Cerebellar nuclear complex (tissue), 1 donor: Measurements from ENCODE around the gene BIRC6.
"Not testable (repeated sequence)": the region's sequence is repeated elsewhere in the genome, so short reads cannot be mapped to it uniquely, and the experiment has no call there.

Experiments used
- DNase-seq, 2 experiments: peaks; one replicate each; lab custom pipeline; 2025; lab: John Stamatoyannopoulos, UW

BIRC6 gene

DNA sequence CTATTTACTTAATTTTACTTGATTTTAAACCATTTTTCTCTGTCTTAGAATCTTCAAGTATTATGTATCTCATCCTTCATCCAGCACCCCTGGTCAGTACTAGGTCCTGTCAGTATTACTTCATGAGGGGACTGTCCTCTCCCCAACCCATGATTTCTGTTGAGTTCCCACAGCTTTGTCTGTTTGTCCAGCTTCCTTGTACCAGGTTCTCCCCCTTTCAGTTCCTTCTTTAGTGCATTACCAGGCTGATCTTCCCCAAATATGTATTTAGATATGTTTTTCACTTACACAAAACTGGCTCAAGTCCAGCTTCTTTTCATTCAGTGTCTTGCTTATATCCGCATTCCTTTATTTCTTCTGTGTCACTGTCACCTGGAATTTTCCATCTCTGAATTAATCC is 257.3 kb downstream of the BIRC6 start:
- no peak for DNase-seq

DNA sequence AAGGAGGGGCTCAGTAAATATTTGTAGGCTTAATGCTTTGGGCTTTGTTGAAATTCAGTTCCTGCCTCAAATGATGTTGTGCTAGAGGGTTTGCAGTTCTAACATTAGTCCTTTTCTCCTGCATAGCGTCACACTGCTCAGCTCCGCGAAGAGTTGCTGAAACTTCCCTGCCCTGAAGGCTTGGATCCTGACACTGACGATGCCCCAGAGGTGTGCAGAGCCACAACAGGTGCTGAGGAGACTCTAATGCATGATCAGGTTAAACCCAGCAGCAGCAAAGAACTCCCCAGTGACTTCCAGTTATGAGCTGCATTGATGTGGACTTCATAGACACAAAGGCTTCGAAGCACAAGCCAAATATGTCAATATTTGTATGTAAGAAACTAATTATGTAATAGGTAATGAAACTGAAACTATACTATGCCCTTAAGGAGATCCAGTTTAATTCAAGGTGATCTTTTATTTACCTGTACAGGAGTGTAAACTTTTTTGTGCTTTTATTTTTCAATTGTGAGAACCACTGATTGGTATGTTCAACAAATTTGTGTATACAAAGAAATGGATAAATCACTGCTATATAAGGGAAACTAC is 260.9 kb downstream of the BIRC6 start:
- DNase-seq = no peak

DNA sequence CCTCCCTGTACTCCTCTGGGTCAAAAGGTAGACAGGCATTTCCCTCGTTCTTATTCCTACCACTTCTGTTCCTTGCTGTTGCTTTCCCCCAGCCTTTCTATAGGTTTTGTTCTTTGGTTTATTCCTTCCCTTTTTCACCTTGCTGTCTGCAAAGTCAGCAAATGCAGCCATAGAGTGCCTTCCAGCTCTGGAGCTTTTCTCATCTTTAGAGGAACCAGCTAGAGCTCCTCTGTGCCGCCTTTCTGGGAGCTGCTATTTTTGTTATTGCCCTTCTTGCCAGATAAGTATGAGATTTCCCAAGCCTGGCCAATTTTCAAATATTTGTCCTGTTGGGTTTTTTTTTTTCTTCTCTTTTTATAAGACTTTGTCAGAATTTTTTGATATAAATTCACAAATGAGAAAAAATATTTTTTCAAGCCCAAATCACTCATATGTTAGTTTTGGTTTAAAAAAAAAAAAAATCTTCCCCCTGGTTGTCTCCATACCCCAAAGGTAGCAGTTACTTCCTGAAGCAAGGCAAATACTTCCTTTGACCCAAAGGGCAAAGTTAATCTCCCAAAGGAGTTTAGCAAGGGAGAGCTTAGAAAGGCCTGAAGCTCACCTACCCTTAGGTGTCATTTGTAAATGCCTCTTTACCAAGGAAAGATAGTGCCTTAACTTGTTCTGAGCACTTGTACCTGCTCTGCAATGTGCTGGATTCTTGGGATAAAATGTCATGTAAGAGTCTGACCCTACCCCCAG is 265.9 kb downstream of the BIRC6 start:
- no peak for DNase-seq

DNA sequence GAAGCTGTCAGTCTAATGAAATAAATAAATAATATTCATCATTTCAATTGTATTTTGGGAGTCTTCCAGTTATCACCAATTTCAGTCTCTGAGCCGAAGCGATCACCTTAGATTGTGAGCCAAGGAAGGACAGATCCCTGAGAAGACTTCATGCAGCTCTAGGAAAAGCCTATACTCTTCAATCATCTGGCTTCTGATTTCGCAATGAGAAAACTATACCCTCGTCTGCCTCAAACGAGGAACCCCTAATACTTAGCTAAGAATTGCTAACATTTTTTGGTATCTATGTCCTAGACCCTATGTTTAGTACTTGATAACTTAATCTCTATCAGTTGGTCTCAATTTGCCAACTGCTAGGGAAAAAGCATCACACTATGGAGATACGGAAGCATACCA is 266.5 kb downstream of the BIRC6 start:
- no peak for DNase-seq

DNA sequence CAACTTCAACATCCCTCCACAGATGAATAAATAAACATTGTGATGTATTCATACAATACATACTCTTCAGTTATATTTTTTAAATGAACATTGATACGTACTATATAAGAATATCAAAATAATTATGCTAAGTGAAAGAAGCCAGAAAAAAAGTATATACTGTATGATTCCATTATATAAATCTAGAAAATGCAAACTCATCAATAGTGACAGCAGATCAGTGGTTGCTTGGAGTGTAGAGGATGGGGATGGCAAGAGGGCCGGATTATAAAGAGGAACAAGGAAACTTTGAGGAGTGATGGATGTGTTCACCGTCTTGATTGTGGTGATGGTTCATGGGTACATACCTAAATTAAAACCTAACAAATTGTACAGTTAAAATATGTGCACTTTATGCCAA is 268.0 kb downstream of the BIRC6 start:
- no peak for DNase-seq

DNA sequence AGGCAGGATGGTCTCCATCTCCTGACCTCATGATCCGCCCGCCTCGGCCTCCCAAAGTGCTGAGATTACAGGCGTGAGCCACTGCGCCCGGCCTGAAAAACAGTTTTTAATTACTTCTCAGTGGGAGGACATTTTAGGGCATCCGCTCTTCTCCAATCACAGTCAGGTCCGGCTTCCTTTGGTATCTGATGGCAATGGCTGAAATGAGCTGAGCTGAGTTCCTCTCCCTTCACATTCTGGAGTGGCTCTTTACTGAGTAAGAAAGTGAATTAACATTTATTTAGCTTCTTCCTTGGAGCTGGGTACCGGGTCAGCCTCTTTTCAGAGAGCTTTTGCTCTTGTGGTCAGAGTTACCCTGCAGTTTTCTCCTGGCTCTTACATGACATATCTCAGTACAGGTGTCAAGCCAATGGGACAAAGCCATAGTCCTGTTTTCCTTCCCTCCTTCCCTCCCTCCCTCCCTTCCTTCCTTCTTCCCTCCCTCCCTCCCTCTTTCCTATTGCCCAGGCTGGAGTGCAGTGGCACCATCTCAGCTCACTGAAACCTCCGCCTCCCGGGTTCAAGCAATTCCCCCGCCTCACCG is 269.9 kb downstream of the BIRC6 start:
- DNase-seq = no peak

DNA sequence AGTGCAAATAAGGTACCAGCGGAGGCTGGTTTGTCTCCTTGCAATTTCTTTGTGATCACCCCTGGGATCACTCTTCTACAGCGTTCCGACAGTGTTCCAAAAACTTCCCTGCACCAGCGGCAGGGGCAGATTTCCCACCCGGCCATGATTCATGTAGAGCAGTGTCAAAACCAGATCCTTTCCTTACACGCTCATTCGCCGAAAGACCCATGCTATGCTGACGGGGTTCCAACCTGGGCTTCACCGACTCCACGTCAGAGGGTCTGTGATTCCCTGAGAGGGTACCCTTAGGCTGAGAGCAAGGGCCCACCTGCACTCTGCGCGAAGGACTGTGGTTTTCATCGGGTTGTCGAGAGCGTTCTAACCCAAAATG is 270.6 kb downstream of the BIRC6 start:
- DNase-seq = no peak

DNA sequence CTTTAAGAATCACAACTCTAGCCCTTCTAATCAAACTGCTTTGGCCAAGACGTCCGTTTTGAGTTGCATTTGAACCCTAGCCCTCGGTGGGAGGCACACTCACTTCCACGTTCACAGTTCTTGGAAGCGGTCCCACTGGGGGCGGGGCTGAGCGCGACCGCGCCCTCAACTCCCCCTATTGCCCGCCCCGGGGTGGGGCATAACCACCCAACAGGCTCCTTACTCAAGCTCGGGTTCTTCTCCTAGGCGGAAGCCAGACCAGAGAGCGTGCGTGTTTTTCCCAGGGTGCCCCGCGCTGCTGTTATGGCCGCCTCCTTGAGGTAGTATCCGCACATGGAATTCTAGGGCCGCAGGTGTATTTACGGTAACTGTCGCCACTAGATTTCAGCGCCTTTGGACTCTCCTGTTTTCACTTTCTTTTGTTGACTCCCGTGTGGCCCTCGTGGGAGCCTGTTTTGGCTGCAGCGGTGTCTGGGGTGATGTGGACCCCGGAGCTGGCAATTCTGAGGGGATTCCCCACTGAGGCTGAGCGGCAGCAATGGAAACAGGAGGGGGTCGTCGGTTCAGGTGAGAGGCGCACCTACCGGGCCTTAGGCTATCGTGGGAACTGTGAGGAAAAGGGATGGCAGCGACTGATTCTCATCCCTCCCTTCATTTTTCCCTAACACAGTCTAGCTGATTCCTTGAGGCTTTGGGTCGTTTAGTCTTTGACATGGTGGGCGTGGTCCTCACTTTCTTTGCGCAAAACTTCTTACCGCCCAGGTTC is 271.2 kb downstream of the BIRC6 start, which contains the start of gene TTC27:
Gene TTC27, plus strand, starts transcription at position 237 of the 766 bp plus-strand sequence. Its CDS starts 243 bp downstream, at position 480.
- DNase-seq = peak; percentile 83 to 95

DNA sequence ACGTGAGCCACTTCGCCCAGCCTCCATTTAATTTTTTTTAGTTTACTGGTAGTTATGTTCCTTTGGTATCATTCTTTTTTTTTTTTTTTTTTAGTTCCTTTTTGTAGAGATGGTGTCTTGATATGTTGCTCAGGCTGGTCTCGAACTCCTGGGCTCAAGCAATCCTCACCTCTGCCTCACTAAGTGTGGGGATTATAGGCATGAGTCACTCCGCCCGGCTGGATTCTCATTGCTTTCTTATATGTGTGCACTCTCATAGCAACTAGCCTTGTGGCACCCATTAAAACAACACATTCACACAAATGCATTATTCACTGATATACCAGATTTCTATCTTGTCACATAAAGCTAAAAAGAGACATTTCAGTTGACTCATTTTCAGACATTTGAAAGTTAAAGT is 275.3 kb downstream of the BIRC6 start:
- no peak for DNase-seq

DNA sequence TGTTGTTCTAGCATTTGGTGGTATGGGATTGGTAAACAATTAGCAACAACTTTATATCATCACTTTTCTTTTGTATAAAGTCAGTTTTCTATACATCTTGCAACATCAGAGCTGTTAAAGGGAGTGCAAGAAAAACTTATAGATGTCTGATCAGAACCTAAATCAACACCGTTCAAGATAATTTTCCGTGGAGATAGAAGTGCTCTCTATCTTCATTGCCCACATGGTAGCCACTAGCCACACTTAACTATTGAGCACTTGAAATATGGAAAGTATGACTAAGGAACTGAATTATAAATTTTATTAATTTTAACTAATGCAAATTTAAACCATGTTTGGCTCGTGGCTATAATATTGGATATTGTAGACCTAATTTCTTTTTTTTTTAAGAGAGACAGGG is 276.2 kb downstream of the BIRC6 start:
- no peak for DNase-seq

DNA sequence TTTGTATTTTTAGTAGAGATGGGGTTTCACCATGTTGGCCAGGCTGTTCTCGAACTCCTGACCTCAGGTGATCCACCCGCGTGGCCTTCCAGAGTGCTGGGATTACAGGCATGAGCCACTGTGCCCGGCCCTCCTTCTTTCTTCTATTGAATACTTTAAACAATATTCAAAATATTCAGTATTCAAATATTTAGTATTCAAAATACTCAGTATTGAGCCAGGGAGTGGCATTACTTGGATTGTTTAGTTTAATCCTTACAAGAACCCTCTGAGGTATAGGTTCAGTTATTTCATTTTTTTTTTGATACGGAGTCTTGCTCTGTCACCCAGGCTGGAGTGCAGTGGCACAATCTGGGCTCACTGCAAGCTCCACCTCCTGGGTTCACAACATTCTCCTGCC is 281.7 kb downstream of the BIRC6 start:
- not testable (repeated sequence) for DNase-seq

DNA sequence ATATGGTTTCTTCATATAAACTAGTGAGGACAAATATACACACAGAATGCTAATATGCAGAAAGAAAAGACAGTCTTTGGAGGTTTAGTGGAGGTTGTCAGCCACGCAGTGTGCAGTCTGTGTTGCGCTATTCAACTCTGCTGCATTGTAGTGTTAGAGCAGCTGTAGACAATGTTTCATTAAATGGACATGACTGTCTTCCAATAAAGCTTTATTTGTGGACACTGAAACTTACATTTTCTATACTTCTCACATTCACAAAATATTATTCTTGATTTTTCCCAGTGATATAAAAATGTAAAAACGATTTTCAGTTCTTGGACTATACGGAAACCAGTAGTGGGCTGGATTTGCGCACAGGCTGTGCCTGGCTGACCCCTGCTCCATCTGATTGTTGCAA is 284.4 kb downstream of the BIRC6 start:
- no peak for DNase-seq

DNA sequence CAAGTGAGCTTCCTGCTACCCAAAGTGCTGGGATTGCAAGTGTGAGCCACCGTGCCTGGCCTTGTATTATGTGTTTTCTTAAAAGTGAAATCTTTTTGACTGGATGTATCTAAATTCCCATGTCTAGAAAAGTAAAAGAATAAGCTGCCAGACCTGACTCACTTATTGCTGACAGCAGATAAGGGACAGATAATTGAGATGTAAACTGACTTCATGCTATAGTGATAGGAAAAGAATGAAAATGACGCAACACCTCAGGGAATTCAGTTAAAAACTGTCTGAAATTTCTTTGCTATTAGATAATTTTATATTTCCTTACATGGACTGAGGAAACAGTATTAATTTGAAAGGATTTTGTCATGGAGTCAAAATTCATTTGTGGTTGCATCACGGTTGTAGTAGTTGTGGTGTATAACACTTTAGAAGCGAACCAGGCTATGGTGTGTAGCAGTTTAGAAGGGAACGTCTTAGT is 290.4 kb downstream of the BIRC6 start:
- no peak for DNase-seq

DNA sequence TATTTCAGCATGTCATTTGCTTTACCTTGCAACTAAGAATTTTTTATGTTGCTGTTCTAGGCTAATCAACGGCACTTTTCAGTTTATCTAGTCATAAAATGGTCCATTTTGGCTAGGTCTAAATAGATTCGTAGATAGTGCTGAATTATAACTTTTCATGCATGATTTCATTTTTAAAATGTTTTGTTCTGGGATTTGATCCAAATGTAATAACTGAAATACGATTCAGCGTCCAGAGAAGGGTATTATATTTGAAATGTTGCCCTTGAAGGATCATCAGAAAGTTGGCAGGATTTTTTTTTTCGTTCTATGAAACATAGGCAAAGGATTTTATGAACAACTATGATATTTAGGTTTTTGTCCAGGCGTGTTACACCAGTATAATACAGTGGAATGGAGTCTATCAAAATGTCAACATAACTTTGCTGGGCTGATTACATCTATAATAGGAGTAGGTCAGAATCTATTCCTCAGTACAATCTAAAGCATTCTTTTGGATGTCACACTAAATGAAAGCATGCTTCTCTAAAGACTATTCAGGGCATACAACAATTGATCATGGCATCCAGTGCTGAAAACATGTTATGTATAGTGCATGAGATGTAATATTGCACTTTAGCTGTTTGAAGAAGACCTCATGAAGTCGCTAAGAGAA is 295.9 kb downstream of the BIRC6 start:
- no peak for DNase-seq

DNA sequence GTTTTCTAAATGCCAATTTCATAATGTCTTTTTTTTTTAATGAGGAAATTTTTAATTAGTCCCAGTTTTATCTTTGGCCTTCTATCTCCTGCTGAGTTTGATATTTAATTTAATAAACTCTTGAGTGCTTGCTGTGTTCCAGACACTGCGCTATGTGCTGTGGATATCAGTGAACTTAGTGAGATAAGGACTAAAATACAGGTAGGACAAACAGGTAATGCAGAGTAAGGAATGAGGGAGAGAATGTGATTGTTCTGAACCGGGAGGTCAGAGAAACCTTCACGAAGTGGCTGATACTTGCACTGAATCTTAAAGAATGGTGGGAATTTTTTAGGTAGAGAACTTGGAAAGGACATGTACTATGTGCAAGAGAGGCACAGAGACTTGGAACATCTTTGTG is 299.2 kb downstream of the BIRC6 start:
- DNase-seq = no peak

DNA sequence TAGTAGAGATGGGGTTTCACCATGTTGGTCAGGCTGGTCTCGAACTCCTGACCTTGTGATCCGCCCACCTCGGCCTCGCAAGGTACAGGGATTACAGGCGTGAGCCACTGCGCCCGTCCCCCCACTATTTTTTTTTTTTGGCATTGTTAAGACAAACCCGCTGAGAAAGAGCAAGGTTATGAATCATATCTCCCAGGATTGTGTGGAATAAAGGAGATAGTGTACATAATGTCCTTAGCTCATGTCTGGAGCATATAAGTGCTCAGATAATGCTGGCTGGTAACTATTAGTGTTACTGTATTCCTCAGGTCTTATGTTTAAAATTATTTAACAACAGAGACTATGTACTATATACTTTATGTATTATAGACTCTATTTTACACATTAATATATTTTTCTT is 307.0 kb downstream of the BIRC6 start:
- DNase-seq = no peak

DNA sequence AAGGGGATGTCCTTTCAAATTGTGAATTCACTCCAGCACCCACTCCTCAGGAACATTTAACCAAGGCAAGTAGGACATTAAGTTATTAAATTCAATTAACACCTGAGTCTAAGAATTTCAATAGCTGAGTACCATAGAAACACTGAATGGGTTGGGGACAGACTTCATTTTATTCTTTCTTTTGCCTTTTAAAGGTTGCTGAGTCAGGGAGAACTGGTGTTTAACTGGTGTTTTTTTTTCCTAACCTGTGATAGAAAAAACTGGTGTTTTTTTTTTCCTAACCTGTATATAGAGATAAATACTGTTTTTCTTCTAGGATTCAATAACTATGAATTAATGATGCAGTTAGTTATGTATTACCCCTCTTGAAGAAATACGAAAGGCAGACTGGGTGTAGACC is 309.9 kb downstream of the BIRC6 start:
- DNase-seq = no peak

DNA sequence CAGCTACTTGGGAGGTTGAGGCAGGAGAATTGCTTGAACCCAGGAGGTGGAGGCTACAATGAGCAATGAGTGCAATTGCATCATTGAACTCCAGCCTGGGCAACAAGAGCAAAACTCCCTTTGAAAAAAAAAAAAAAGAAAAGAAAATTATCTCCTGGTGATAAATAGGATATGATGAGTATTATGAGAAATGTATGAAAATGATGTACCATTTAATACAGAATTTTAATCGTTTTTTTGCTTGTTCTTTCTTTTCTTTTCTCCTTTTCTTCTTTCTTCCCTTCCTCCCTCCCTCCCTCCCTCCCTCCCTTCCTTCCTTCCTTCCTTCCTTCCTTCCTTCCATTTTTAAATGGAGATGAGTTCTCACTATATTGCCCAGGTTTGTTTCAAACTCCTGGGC is 311.4 kb downstream of the BIRC6 start:
- DNase-seq = no peak
